ENCODE results near the gene JAKMIP1.

JAKMIP1 gene

GRCh38 chr4:6114601-6115000 lies 85.7 kb downstream of the JAKMIP1 start:
- DNase-seq: no peak

GRCh38 chr4:6114181-6114580 lies 86.2 kb downstream of the JAKMIP1 start:
- DNase-seq: no peak

- DNase-seq: no peak
These were observed 86.7 kb downstream of the JAKMIP1 start for GRCh38 chr4:6113641-6114040.

- DNase-seq: no peak
These were observed 87.6 kb downstream of the JAKMIP1 start for GRCh38 chr4:6112606-6113290.

- no peak for DNase-seq
These were observed 88.9 kb downstream of the JAKMIP1 start for GRCh38 chr4:6111354-6111960.

- DNase-seq: no peak
These were observed 89.5 kb downstream of the JAKMIP1 start for GRCh38 chr4:6110681-6111353.

GRCh38 chr4:6109842-6110560 lies 90.3 kb downstream of the JAKMIP1 start:
- no peak for DNase-seq

- DNase-seq: no peak
These were observed 92.5 kb downstream of the JAKMIP1 start for GRCh38 chr4:6107886-6108285.

DNA sequence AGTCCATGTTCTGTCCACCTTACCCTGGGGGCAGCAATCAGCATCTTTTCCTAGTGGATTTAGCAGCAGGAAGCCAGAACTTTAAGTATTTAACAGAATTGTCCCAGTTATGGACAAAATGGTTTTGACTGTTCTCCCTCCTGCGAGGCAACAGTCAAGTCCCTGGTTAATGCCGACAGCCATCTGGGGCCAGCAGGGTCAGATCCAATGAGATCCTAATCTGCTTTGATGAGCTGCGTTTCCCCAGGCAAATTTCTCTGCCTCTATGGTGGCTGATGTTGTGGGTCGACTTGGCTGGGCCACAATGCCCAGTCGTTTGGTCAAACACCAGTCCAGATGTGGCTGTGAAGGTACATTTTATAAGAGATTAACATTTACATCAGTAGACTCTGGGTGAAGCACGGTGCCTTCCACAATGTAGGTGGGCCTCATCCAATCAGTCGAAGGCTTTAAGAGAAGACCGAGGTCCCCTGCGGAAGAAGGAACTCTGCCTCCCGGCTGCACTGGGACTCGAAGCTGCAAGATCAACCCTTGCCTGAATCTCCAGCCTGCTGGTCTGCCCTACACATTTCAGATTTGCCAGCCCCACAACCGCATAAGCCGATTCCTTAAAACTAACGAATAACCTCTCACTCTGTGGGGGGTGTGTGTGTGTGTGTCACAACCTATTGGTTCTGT lies 93.1 kb downstream of the JAKMIP1 start:
- DNase-seq: no peak

- no peak for DNase-seq
These were observed 94.2 kb downstream of the JAKMIP1 start for GRCh38 chr4:6106156-6106555.

- DNase-seq: no peak
These were observed 94.9 kb downstream of the JAKMIP1 start for GRCh38 chr4:6105311-6105911.

GRCh38 chr4:6104541-6105130 lies 95.7 kb downstream of the JAKMIP1 start:
- no peak for DNase-seq

GRCh38 chr4:6097581-6097980 lies 102.8 kb downstream of the JAKMIP1 start:
- DNase-seq: no peak

- no peak for DNase-seq
These were observed 104.5 kb downstream of the JAKMIP1 start for GRCh38 chr4:6095897-6096296.

- DNase-seq: no peak
These were observed 105.2 kb downstream of the JAKMIP1 start for GRCh38 chr4:6095023-6095752.

GRCh38 chr4:6093671-6094070 lies 106.7 kb downstream of the JAKMIP1 start:
- DNase-seq: no peak

DNA sequence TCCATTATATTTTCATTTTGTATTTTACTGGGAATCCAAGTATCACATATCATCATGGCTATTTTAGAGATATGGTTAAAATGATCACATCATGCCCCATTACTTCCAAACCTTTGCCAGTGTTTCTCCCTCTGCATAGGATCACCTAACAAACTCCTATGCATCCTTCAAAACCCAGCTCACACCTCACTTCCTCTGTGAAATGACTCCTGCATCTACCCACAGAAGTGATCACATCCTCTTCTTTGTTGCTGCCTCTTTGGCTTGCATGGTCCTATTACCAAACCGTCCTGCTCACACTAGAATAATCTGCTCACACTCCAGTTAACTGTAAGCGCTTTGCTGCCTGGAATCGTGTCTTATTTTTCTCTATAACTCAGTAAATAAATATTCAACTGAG lies 107.4 kb downstream of the JAKMIP1 start:
- no peak for DNase-seq

DNA sequence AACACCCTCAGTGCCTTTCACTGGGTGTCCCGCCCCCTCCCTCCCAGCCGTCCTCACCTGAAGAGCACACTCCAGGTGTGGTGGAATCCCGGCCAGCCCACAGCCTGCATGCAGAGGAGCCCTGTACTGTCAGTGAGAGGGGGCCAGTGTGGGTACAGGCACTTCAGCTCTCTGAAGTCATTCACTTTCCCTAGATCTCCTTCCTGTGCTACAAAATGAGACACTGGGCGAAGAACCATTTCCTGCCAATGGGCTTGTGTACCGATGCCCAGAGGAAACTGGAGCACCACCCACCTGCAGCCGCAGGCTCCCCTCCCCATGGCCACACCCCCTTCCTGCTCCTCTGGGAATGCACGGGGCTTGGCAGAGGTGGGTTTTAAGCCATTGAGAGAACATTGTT lies 108.2 kb downstream of the JAKMIP1 start:
- no peak for DNase-seq

- DNase-seq: no peak
These were observed 109.4 kb downstream of the JAKMIP1 start for GRCh38 chr4:6090931-6091330.

- no peak for DNase-seq
These were observed 111.4 kb downstream of the JAKMIP1 start for GRCh38 chr4:6088950-6089349.

DNA sequence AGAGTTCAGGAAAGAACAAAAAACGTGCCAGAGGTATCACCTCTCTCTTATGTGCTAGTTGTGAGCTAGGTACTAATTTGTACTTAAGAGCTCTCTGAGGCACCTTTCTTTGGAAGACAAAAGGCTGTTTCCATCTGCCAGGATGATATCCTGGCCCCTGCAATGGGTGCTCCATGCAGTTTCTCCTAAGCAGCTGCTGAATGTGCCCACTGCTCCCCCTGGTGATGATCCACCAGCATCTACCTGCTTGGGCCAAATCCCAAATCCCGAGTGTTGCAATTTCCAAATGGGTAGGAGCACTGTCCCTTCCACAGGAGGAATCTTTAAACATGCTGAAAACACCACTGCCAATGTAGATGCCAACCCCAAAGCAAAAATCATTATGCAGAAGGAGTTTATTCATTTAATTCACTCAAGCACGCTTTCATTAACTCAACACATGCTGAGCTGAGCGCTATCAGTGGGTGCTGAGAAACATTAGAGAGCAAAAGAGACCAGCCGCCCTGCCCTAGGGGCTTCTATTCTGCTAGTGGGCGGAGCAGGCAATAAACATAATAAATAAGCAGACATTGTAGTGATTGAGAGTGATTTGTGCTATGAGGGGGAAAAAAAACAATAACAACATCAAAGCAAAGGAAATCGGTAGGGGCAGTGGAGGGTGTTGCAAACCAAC lies 112.5 kb downstream of the JAKMIP1 start:
- DNase-seq: peak; percentile 25

Measured in NCI-H2081 treated with DMSO at 0.1 percent for 48 hours (cell line).